HG03575 (cell line): ENCODE measurements around the gene CCIN.
A peak's percentile ranks its signal among the peaks of the same experiment; 100 is the strongest.
"Not testable (repeated sequence)": the region's sequence is repeated elsewhere in the genome, so short reads cannot be mapped to it uniquely, and the experiment has no call there.

Experiments used
- ATAC-seq: cut with Tn5 transposase; IDR thresholded peaks from one replicate; pipeline ENCODE4 v1.9.1; 2021; ENCODE audit not compliant: unreplicated experiment, insufficient number of reproducible peaks, low FRiP score; ENCODE audit errors: extremely low read depth

The CCIN gene

DNA sequence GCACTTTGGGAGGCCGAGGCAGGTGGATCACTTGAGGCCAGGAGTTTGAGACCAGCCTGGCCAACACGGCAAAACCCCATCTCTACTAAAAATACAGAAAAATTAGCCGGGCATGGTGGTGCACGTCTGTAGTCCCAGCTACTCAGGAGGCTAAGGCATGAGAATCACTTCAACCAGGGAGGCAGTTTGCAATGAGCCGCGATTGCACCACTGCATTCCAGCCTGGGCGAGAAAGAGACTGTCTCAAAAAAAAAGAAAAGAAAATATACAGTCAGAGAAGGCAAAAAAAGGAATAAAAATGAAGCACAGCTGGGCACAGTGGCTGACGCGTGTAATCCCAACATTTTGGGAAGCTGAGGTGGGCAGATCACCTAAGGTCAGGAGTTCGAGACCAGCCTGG lies 7.3 kb downstream of the CCIN start:
- ATAC-seq = not testable (repeated sequence)

DNA sequence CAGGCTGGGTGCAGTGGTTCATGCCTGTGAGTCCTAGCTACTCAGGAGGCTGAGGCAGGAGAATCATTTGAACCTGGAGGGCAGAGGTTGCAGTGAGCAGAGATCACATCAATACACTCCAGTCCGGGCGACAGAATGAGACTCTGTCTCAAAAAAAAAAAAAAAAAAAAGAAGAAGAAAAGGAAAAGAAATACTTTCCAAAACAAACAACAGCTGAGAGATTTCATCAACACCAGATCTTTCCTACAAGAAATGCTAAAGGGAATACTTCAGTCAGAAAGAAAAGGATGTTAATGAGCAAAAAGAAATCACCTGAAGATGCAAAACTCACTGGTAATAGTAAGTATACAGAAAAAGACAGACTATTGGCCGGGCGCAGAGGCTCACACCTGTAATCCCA lies 8.4 kb downstream of the CCIN start:
- no peak for ATAC-seq

- ATAC-seq = not testable (repeated sequence)
These were observed 11.1 kb downstream of the CCIN start for GRCh38 chr9:36180243-36180642.

DNA sequence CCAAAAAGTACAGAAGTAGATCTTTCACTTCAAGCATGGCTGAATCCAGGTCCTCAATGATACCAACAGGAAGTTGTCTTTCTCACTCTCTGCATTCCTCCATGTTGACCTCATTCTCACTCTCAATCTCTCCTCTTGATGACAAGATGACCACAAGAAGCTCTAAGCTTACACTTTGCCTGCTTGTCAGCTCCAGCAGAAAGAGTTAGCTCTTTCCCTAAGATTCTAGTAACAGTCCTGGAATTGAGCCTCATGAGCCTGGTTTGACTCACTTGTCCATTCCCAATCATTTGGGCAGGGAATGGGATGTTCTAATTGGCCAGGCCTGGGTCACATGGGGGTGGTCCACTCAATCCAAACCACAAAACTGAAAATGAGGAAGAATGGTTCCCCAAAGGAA lies 18.2 kb downstream of the CCIN start:
- no peak for ATAC-seq

DNA sequence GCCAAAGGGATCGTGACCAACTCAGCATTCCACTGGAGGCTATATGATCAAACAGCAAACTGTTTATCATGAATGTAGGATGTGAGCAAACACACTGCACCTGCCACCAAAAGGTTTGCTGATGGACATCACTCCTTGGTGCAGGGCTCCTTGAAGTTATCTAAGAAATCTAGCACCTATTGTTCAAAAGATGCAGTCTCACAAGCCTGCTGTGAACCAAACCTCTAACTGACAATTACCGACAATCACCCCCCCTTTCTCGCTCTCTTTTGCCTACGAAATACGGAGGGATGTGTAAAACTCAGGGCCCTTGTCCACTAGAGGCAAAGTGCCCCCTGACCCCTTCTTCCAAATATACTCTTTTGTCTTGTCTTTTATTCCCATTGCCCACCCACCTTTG lies 19.0 kb downstream of the CCIN start:
- ATAC-seq = no peak

- ATAC-seq = no peak
These were observed 20.8 kb downstream of the CCIN start for GRCh38 chr9:36189976-36190375.

GRCh38 chr9:36190388-36191289 lies 21.5 kb downstream of the CCIN start, which contains the start of gene CLTA:
CLTA (plus strand) TSS chr9:36190921; CDS start chr9:36191057, 136 bp downstream.
- ATAC-seq = peak; percentile 83

DNA sequence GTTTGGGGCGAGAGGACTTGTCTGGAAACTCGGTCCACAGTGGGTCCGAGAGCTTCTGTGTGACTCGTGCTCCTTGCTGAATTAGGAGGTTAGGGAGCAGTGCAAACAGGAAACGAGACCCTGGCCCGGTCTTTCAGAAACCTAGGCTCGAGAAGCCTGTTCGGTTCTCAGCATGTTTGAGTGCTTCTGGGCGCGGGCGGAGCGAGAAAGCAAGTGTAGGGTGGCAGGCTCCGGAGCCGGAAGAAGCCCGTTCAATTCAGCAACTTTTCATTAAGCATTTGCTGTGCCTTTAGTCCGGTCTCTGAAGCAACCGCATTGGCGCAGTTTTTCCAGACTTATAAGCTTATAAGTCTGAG lies 22.1 kb downstream of the CCIN start:
- no peak for ATAC-seq

GRCh38 chr9:36191686-36192085 lies 22.5 kb downstream of the CCIN start:
- no peak for ATAC-seq

DNA sequence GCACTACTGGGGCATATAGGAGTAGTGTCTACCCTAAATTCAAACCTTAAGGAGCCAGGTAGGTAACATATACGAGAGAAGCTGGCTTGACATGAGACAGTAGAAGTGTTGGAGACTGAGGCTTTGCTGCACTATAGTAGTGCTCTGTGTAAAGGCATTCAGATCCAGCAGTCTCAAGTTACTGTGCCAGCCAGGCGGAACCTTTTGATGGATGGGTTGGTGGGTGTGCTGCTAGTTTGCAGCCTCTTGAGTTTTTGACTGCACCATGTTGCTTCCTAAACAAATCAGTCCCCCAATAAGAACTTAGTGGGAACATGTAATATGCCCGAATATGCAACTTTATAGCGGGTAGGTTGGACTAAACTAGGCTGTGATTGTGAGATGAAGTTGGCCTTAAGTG lies 23.0 kb downstream of the CCIN start:
- ATAC-seq = no peak

DNA sequence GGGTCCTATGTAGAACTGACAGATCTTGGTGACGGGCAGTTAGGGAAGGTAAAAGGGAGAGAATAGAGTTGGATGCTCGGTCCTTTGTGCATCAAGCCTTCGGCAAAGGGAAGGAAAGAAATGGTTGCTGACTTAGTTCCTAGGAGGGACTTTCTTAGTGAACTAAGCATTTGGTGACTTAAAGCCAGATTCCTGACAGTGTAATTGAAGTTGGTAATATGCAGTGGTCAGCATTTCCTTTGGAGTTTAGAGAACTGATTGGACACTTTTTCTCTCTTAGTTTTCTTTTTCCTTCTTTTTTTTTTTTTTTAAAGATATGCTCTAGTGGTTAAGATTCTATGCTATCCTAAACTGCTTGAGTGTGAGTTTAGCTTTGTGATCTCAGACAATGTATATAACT lies 23.8 kb downstream of the CCIN start:
- no peak for ATAC-seq

- ATAC-seq = no peak
These were observed 25.3 kb downstream of the CCIN start for GRCh38 chr9:36194326-36195000.

DNA sequence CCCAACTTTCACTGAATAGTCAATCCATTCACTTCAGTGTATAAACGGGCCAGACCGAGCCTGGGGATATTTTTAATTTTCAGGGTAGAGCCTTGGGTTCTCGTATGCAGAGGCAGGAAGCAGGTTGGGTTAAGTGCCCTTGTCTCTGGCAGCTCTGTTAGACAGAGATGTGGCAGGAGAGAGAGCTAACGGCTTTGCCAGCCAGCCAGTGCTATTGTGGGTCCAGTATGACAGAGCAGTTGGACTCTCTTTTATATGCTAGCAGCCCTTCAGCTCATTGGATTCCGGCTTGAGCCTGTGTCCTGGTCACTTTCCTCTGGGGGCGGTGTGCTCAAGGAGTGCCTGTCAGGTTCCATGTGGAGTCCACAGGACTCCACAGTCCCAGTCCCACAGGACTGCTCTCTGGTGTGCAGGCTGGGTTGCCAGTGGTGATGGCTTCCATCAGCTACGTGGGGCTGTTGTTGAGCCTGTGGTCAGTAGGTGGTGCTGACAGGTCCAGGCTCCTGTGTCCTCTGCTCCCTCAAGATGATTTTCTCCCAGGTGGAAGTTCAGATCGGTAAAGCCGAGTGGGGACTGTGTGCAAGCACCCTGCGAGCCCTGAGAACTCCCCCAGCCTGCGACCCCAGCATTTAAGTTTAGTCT lies 35.8 kb downstream of the CCIN start:
- ATAC-seq = no peak

- ATAC-seq = no peak
These were observed 37.8 kb downstream of the CCIN start for GRCh38 chr9:36207016-36207415.

- ATAC-seq = no peak
These were observed 38.4 kb downstream of the CCIN start for GRCh38 chr9:36207546-36208012.

DNA sequence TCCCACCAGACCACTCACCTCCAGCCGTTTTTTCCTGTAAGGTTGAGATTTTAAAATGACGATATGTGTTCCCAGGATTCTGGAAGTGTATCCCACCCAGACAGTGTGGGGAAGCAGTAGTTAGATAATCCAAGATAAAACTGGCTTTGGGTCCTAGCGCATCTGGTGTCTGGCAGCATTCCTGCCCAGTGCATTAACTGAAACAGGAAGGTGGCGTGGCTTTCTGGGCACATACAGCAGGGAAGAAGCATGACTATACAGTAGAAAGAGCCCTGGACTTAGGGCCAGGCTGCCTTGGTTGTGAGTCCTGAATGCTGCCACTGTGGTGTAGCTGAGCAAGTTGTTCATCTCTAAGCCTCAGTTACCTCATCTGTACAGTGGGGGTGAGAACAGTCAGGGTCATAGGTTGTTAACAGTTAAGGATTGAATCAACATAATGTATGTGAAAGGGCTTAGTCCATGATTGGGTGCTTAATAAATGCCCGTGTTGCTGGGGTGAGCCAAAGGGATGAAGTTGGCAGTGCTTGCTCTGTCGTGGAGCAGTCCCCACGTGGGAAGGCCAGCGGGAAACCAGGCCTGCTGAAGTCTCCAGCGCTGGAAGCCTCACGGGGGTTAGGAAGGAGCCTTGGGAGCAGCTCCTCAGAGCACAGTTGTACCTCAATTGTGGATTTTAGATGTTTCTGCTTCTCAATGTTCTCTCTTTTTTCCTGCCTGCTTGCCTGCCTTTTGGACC lies 39.5 kb downstream of the CCIN start:
- no peak for ATAC-seq

GRCh38 chr9:36210722-36211121 lies 41.5 kb downstream of the CCIN start:
- no peak for ATAC-seq

- no peak for ATAC-seq
These were observed 42.3 kb downstream of the CCIN start for GRCh38 chr9:36211510-36211909.

DNA sequence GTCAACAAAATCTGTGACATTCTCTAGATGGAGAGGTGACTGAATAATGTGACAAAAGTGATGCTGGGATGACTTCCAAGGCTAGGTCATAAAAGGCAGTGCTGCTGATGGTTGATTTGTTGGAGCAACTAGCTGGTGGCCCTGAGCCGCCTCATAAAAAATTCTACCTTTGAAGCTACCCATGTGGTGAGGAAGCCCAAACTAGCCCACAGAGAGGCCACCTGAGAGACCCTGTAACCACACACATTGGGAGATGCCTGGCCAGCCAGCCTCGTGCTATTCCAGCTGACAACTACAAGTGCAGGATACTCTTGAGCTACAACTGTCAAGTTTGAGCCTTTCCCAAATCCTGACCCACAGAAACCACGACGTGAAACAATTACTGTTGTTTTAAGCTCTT lies 44.2 kb downstream of the CCIN start:
- ATAC-seq = no peak
